KBM-7 (cell line): Measurements from ENCODE around the gene SLC2A9.

ENCODE experiments used
- DNase-seq: peaks from one replicate; pipeline ENCODE4 v3.0.0-alpha.2; 2015
- in situ Hi-C: fragments of 300-500 bp; cut with MboI; formaldehyde crosslinking; loops from 2 replicates; pipeline ENCODE4 v1.14.3; 2020; ENCODE audit warnings: low sequenced_read_pairs, low pct_unique_long_range_greater_than_20kb, mixed read lengths

Gene SLC2A9

GRCh38 chr4:9979101-9979701 is 42.1 kb downstream of the SLC2A9 start:
- DNase-seq = no peak
- in situ Hi-C loops = no loop called here

- DNase-seq = no peak
- in situ Hi-C loops = no loop called here
Observed at GRCh38 chr4:9977518-9978031, 43.7 kb downstream of the SLC2A9 start.

GRCh38 chr4:9976781-9977180 is 44.5 kb downstream of the SLC2A9 start:
- in situ Hi-C loops = no loop called here
- no peak for DNase-seq

DNA sequence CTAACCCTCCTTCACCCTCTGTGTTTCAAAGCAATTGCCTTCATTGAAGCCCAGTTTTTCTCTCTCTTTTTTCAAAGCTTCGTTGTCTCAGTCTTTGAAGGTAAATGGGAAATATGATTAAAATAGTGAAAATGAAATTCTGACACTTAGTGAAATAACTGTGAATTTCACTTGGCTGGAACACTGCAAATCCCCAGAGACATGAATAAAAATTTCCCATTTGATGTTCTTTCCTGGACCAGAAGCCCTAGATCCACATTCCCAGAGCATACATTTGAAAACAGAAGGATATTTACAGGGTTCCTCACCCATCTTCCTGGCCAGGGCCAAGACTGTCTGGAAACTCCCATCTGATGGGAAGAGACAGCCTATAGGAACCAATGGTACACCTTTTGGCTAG is 45.0 kb downstream of the SLC2A9 start:
- in situ Hi-C loops = no loop called here
- DNase-seq = no peak

GRCh38 chr4:9971711-9972110 is 49.6 kb downstream of the SLC2A9 start:
- DNase-seq = no peak
- in situ Hi-C loops = no loop called here

- in situ Hi-C loops = no loop called here
- DNase-seq = peak; percentile 18
Observed at GRCh38 chr4:9970399-9971011, 50.8 kb downstream of the SLC2A9 start.

DNA sequence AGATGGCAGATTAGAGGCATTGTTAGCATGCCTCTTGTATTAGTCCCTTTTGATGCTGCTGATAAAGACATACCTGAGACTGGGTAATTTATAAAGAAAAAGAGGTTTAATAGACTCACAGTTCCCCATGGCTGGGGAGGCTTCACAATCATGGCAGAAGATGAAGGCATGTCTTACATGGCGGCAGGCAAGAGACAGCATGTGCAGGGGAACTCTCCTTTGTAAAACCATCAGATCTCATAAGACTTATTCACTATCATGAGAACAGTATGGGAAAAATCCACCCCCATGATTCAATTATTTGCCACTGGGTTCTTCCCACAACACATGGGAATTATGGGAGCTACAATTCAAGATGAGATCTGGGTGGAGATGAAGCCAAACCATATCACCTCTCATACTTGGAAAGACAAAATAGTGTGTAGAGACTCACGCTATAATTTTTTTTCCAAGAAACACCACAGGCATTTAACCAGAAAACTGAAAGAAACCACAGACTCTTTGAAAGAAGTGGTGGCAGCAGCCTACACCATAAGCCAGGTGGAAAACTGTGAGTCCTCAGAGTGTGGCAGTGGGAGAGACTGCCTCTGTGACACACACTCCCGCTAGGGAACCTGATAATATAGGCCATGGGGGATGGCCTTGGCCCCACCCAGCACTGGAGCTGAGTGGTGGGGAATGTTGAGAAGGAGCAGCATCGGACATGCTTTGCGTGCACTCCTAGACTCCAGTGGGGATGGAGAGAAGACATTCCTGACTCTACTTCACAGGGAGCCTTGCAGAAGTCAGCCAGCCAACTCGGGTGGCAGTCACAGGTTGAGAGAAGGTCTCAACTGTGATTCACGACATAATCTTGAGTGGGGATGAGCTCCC is 51.5 kb downstream of the SLC2A9 start:
- in situ Hi-C loops = no loop called here
- DNase-seq = peak; percentile 15

DNA sequence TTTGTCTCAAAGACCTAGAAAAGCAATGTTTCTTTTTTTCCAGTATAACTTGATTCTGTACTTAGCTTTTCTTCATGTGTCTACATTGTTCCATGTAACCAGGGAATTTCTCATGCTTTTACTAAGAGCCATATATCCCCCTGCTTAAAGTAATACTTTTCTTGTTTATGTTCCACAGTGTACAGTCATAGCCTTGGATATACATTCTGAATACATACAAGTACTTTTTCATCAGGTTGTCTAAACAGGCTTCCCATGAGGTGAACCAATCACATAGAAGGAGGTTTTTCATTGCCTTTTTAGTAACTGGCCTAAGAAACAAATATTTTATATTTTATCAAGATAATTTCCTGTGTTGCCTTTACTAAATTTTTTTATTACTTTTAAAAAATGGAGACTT is 52.8 kb downstream of the SLC2A9 start:
- in situ Hi-C loops = no loop called here
- no peak for DNase-seq

GRCh38 chr4:9964879-9965278 is 56.4 kb downstream of the SLC2A9 start:
- in situ Hi-C loops = no loop called here
- no peak for DNase-seq

- in situ Hi-C loops = no loop called here
- no peak for DNase-seq
Observed at GRCh38 chr4:9963328-9963727, 58.0 kb downstream of the SLC2A9 start.

- in situ Hi-C loops = no loop called here
- DNase-seq = no peak
Observed at GRCh38 chr4:9962611-9963314, 58.5 kb downstream of the SLC2A9 start.

- in situ Hi-C loops = no loop called here
- DNase-seq = no peak
Observed at GRCh38 chr4:9954468-9954867, 66.8 kb downstream of the SLC2A9 start.

GRCh38 chr4:9953089-9953488 is 68.2 kb downstream of the SLC2A9 start:
- no peak for DNase-seq
- in situ Hi-C loops = no loop called here

GRCh38 chr4:9952415-9952950 is 68.8 kb downstream of the SLC2A9 start:
- no peak for DNase-seq
- in situ Hi-C loops = no loop called here

- in situ Hi-C loops = no loop called here
- no peak for DNase-seq
Observed at GRCh38 chr4:9949573-9949972, 71.7 kb downstream of the SLC2A9 start.

GRCh38 chr4:9947168-9948062 is 73.9 kb downstream of the SLC2A9 start:
- in situ Hi-C loops = no loop called here
- DNase-seq = no peak

DNA sequence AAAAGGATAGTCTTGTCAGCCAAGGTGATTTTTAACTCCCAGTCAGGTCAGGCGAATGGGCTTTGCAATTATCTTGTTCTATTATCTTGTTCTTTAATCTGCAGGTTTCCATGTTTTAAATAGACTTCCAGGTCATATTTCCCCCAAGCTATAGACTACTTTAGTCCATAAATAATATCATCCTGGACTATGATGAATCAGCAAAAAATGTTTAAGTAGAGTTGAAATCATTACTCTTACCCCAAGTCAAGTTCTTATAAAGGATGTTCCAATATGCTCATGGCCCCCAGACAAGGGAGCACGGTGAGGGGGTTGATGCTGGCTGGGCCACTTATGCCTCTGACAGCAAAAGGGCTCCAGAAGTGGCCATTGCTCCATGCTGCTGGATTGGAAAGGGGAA is 75.1 kb downstream of the SLC2A9 start:
- in situ Hi-C loops = no loop called here
- no peak for DNase-seq
